DOHH2 (cell line): ENCODE results near the gene TRIM24.

ENCODE experiments used
- EZH2phosphoT487 ChIP-seq: fragments of 200-600 bp; sonication (generic); IDR thresholded peaks from 2 replicates; pipeline ENCODE4 v1.6.1; 2017; ENCODE audit warnings: borderline replicate concordance, mild to moderate bottlenecking, antibody characterized with exemption, low read length, moderate library complexity, mixed read lengths
- TF ChIP-seq, protein P1 (sequence below): fragments of 200-600 bp; sonication (generic); IDR thresholded peaks from one replicate; pipeline ENCODE4 v1.5.1; 2014; ENCODE audit warnings: antibody characterized with exemption, mild to moderate bottlenecking, low read depth, low read length; ENCODE audit not compliant: poor library complexity, severe bottlenecking

DNA sequence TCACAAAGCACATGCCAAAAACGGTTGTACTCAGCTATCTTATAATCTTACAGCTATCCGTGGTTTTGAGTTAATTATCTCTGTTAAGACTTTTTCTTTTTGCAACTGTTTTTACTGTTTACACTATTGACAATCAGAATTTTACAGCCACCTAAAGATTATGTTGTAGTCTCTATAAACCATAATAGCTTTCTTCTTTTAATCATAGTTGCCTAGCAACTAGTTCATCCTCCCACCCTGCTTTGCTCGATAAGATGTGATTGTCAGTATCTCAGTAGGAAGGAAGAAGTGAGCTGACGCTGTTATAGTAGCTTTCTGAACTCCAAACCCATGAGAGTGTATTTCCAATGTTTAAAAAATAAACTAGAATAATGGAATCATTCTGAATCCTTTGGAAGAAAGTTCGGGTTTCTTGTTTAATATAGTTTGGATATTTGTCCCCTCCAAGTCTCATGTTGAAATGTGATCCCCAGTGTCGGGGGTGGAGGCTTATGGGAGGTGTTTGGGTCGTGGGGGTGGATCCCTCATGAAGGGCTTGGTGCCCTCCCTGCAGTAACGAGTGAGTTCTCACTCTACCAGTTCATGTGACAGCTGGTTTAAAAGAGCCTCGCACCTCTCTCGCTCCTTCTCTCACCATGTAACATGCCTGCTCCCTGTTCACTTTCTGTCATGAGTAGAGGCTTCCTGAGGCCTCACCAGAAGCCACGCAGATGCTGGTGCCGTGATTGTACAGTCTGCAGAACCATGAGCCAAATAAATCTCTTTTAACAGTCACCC is 173.0 kb downstream of the TRIM24 start:
- TF ChIP-seq, protein P1, sequence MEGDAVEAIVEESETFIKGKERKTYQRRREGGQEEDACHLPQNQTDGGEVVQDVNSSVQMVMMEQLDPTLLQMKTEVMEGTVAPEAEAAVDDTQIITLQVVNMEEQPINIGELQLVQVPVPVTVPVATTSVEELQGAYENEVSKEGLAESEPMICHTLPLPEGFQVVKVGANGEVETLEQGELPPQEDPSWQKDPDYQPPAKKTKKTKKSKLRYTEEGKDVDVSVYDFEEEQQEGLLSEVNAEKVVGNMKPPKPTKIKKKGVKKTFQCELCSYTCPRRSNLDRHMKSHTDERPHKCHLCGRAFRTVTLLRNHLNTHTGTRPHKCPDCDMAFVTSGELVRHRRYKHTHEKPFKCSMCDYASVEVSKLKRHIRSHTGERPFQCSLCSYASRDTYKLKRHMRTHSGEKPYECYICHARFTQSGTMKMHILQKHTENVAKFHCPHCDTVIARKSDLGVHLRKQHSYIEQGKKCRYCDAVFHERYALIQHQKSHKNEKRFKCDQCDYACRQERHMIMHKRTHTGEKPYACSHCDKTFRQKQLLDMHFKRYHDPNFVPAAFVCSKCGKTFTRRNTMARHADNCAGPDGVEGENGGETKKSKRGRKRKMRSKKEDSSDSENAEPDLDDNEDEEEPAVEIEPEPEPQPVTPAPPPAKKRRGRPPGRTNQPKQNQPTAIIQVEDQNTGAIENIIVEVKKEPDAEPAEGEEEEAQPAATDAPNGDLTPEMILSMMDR = no peak
- no peak for TF ChIP-seq EZH2phosphoT487
